ENCODE results near the gene PROC.

DNA sequence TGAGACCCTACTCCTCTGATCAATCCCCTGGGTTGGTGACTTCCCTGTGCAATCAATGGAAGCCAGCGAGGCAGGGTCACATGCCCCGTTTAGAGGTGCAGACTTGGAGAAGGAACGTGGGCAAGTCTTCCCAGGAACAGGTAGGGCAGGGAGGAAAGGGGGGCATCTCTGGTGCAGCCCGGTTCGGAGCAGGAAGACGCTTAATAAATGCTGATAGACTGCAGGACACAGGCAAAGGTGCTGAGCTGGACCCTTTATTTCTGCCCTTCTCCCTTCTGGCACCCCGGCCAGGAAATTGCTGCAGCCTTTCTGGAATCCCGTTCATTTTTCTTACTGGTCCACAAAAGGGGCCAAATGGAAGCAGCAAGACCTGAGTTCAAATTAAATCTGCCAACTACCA is 821 bp upstream of the PROC start:
- TF ChIP-seq, protein P1, sequence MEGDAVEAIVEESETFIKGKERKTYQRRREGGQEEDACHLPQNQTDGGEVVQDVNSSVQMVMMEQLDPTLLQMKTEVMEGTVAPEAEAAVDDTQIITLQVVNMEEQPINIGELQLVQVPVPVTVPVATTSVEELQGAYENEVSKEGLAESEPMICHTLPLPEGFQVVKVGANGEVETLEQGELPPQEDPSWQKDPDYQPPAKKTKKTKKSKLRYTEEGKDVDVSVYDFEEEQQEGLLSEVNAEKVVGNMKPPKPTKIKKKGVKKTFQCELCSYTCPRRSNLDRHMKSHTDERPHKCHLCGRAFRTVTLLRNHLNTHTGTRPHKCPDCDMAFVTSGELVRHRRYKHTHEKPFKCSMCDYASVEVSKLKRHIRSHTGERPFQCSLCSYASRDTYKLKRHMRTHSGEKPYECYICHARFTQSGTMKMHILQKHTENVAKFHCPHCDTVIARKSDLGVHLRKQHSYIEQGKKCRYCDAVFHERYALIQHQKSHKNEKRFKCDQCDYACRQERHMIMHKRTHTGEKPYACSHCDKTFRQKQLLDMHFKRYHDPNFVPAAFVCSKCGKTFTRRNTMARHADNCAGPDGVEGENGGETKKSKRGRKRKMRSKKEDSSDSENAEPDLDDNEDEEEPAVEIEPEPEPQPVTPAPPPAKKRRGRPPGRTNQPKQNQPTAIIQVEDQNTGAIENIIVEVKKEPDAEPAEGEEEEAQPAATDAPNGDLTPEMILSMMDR (IDR thresholded peaks at IDR 0.05), result no peak
- no peak for TF ChIP-seq POLR2A (IDR thresholded peaks at IDR 0.05)

All from adrenal gland (tissue), 5 donors.